ENCODE measurements around the gene SPRED1. TPM values are rescaled to one million over a fixed set of nuclear protein-coding genes. Genes with fewer than 3 reads are reported as not detected.

SPRED1 gene
- polyA plus RNA-seq, 2 of the 4 experiments (the other 2 are of a cell fraction), result 6.0 to 8.6 TPM

DNA sequence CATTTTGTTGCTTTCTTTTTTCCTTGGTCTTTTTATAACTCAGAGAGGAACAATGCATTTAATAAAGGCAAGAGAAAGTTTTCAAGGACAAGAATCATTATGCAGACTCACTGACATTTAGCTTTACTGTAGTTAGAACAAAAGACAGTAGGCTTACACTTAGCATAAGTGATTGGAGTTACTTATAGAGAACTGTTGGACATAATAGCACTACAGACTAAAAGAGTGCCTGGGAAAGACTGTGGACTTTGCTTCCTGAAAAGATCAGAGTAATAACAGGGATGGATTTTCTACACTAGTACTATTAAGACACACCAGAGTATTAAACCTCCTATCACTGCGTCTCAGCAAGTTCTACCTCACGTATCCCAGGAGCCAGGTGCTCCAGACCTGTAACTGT is 39.3 kb upstream of the SPRED1 start:
- Histone ChIP-seq H3K27ac (no peak overlapping the region), H3K4me1 (peaks cover 38% of the 10 kb centered on the region), H3K4me2 (0 out of 3 replicates have a peak overlapping the region, but pooled peaks have one; percentile 23), H3K9me3 (no peaks in the 10 kb centered on the region), H3K4me3 (no peak overlapping the region)
- TF ChIP-seq ZNF302 (CRISPR knock-in tag; IDR thresholded peaks at IDR 0.05), result no peak
- TF ChIP-seq CHD2 (IDR thresholded peaks at IDR 0.05; ENCODE audit: low read length, partially characterized antibody), result no peak
- TF ChIP-seq CBX2 (IDR thresholded peaks at IDR 0.05; ENCODE audit: borderline replicate concordance, low read depth), result no peak
- TF ChIP-seq SMC3 (IDR thresholded peaks at IDR 0.05), result no peak
- TF ChIP-seq PHF8 (IDR thresholded peaks at IDR 0.05; ENCODE audit: borderline replicate concordance, low read depth), result no peak
- TF ChIP-seq, protein P1, sequence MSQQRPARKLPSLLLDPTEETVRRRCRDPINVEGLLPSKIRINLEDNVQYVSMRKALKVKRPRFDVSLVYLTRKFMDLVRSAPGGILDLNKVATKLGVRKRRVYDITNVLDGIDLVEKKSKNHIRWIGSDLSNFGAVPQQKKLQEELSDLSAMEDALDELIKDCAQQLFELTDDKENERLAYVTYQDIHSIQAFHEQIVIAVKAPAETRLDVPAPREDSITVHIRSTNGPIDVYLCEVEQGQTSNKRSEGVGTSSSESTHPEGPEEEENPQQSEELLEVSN (IDR thresholded peaks at IDR 0.05; ENCODE audit: borderline replicate concordance, low read depth), result no peak
- no peak for TF ChIP-seq ZSCAN20 (CRISPR knock-in tag; IDR thresholded peaks at IDR 0.05)
- no peak for TF ChIP-seq HDAC2 (IDR thresholded peaks at IDR 0.05)
- no peak for FAIRE-seq
- POLR2A ChIA-PET, result no interaction called here
- CTCF ChIA-PET, result no interaction called here
- DNase-seq (ENCODE audit: low read depth in 1 of 2, low spot score in 1 of 2), result no peak
- no peak for ATAC-seq
- 92% methylated on average over 2 of the region's 2 CpGs for WGBS (ENCODE audit: missing lambda C conversion rate)

DNA sequence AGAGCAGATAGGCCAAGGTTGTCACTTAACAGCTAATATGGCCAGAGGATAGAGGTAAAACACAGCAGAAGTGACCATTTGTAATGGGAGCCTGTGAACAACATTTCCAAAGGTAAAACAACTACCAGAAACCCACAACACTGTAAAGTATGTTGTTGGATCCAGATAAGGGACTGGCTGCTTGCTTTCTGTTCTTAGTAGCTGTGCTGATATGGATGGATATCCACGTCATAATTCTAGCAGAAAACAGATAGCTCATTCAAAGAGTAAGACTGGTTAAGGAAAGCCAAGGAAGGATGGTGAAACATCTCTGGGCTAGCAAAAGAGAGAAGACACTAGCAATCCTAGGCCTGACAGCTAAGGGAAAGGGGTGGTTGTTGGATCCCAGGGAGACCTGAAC is 36.9 kb upstream of the SPRED1 start:
- 95% methylated on average over 1 of the region's 1 CpG for WGBS (ENCODE audit: missing lambda C conversion rate)
- POLR2A ChIA-PET, result interaction anchor here (3.8 kb wide), 1 partner anchor 36 kb away, joined by 20 read pairs; the partner anchor contains the start of gene SPRED1
- CTCF ChIA-PET, result interaction anchor here (0.6 kb wide), 1 partner anchor 123 kb away, joined by 4 read pairs; no protein-coding TSS in a partner anchor
- H3K4me2 ChIP-seq, result no peak overlapping the region
- DNase-seq (ENCODE audit: low read depth in 1 of 2, low spot score in 1 of 2) (no peak), FAIRE-seq (no peak), ATAC-seq (no peak)
- no peak overlapping the region for H3K4me3 ChIP-seq
- H3K9me3 ChIP-seq, result no peaks in the 10 kb centered on the region
- H3K4me1 ChIP-seq, result peaks cover 43% of the 10 kb centered on the region
- TF ChIP-seq EP300 (IDR thresholded peaks at IDR 0.05), result no peak
- TF ChIP-seq, protein P1 (IDR thresholded peaks at IDR 0.05; ENCODE audit: borderline replicate concordance, low read depth), result no peak
- peak overlapping the region; percentile 62 to 73; a peak in 4 of 6 replicates for H3K27ac ChIP-seq

DNA sequence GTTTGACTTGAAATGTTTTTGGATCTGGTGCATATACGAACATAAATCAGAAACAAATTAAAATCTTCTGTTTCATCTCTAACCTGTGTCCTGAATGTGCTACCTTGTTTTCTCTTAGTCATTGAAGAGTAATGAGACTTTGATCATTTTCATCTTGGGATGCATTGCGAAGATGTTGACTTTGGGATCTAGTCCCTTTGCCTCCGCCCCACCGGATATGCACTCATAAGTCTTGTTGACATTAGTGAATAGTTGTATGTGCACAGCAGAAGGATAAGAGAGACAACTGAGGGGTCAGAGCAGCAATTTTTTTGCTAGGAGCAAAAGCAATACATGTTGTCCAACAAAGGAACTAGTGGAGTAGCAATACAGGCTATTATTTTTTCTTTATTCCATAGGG is 35.9 kb upstream of the SPRED1 start:
- peak overlapping the region; percentile 63 to 73 for H3K27ac ChIP-seq
- FAIRE-seq (no peak), ATAC-seq (peak; percentile 50 to 76; a peak in 5 of 6 replicates), DNase-seq (ENCODE audit: low read depth in 1 of 2, low spot score in 1 of 2) (peak in 1 of 2 experiments; percentile 80)
- ChIA-PET CTCF (no interaction called here), POLR2A (interaction anchor here (3.8 kb wide), 1 partner anchor 35 kb away, joined by 20 read pairs; the partner anchor contains the start of gene SPRED1)
- H3K4me3 ChIP-seq, result no peak overlapping the region
- no peaks in the 10 kb centered on the region for H3K9me3 ChIP-seq
- peaks cover 43% of the 10 kb centered on the region for H3K4me1 ChIP-seq
- H3K4me2 ChIP-seq, result peak overlapping the region; percentile 75
- TF ChIP-seq, protein P2, sequence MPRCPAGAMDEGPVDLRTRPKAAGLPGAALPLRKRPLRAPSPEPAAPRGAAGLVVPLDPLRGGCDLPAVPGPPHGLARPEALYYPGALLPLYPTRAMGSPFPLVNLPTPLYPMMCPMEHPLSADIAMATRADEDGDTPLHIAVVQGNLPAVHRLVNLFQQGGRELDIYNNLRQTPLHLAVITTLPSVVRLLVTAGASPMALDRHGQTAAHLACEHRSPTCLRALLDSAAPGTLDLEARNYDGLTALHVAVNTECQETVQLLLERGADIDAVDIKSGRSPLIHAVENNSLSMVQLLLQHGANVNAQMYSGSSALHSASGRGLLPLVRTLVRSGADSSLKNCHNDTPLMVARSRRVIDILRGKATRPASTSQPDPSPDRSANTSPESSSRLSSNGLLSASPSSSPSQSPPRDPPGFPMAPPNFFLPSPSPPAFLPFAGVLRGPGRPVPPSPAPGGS (IDR thresholded peaks at IDR 0.05), result no peak
- TF ChIP-seq HOXB5 (CRISPR knock-in tag; IDR thresholded peaks at IDR 0.05) (no peak), HOXA7 (CRISPR knock-in tag; IDR thresholded peaks at IDR 0.05) (no peak), CEBPB (IDR thresholded peaks at IDR 0.05) (no peak), GATA3 (IDR thresholded peaks at IDR 0.05; ENCODE audit: borderline replicate concordance) (0 out of 2 replicates have a peak, but pooled peaks have one; percentile 29), POLR2AphosphoS2 (conservative IDR thresholded peaks at IDR 0.05; ENCODE audit: low read length) (no peak), BHLHE40 (IDR thresholded peaks at IDR 0.05; ENCODE audit: low read depth, low read length) (no peak), RNF2 (IDR thresholded peaks at IDR 0.05; ENCODE audit: borderline replicate concordance, low read depth) (no peak), JUNB (IDR thresholded peaks at IDR 0.05) (peak; percentile 16; the same call in 1 of the 2 replicates), MAFK (IDR thresholded peaks at IDR 0.05; ENCODE audit: partially characterized antibody) (no peak), POLR2A (IDR thresholded peaks at IDR 0.05; ENCODE audit: low read length) (no peak), RARB (CRISPR knock-in tag; IDR thresholded peaks at IDR 0.05) (no peak), FOSL2 (IDR thresholded peaks at IDR 0.05) (no peak), FOSL2 (CRISPR knock-in tag; IDR thresholded peaks at IDR 0.05) (0 out of 2 replicates have a peak, but pooled peaks have one; percentile 18)
- TF ChIP-seq, protein P3, sequence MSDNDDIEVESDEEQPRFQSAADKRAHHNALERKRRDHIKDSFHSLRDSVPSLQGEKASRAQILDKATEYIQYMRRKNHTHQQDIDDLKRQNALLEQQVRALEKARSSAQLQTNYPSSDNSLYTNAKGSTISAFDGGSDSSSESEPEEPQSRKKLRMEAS (IDR thresholded peaks at IDR 0.05), result no peak
- WGBS (ENCODE audit: missing lambda C conversion rate), result 4% methylated on average over 4 of the region's 4 CpGs

Data from A549 (cell line).